IMR-90 (cell line): ENCODE data around the gene LRRC14B. TPM values are rescaled to one million over a fixed set of nuclear protein-coding genes. Genes with fewer than 3 reads are reported as not detected.

Source experiments
- ATAC-seq: fragments of 200-7000 bp; cut with Tn5 transposase; 2 replicates; pipeline ENCODE4 v1.9.1; 2020; ENCODE audit warnings: low read depth, mild to moderate bottlenecking, moderate library complexity
- BruUV-seq: library from RNA; stranded (reverse); fragments of 400-500 nt; replicated peaks from 2 replicates; lab custom pipeline; 2021; lab: Mats Ljungman, UMichigan
- CTCF ChIA-PET: fragments of 300-600 bp; formaldehyde crosslinking; extraction: SDS; loops from one replicate; lab custom pipeline; 2021; ENCODE audit warnings: antibody characterized with exemption; lab: Yijun Ruan, JAX
- POLR2A ChIA-PET: fragments of 300-600 bp; sonication (Branson Sonifier 250); formaldehyde crosslinking; loops from one replicate; lab custom pipeline; 2022; ENCODE audit warnings: antibody characterized with exemption; ENCODE audit not compliant: unreplicated experiment; lab: Charles Lee
- DNase-seq: peaks from one replicate; pipeline ENCODE4 v3.0.0; 2013
- H2AFZ ChIP-seq: replicated peaks from 2 replicates; pipeline ENCODE3; 2013; ENCODE audit warnings: low read length, mild to moderate bottlenecking; ENCODE audit not compliant: poor library complexity
- H2AK5ac ChIP-seq: 2 replicates; pipeline ENCODE4 v1.6.1; 2013; ENCODE audit warnings: low read depth, low read length, inconsistent platforms
- H2AK9ac ChIP-seq: replicated peaks from 2 replicates; pipeline ENCODE3; 2013; ENCODE audit warnings: mild to moderate bottlenecking, low read depth, low read length, moderate library complexity; ENCODE audit not compliant: poor library complexity
- H2BK120ac ChIP-seq: 2 replicates; pipeline ENCODE4 v1.6.1; 2013; ENCODE audit warnings: low read depth, low read length, inconsistent platforms
- H2BK15ac ChIP-seq: 3 replicates; pipeline ENCODE4 v1.6.1; 2013; ENCODE audit warnings: low read depth, low read length, inconsistent platforms
- H2BK20ac ChIP-seq: 2 replicates; pipeline ENCODE4 v1.6.1; 2013; ENCODE audit warnings: low read depth, mild to moderate bottlenecking, inconsistent platforms, low read length, moderate library complexity
- H2BK5ac ChIP-seq: 2 replicates; pipeline ENCODE4 v1.6.1; 2013; ENCODE audit warnings: mild to moderate bottlenecking, low read depth, low read length, inconsistent platforms; ENCODE audit not compliant: poor library complexity, severe bottlenecking
- H3K14ac ChIP-seq: replicated peaks from 2 replicates; pipeline ENCODE4 v1.6.1; 2013; ENCODE audit warnings: low read depth, low read length, inconsistent platforms
- H3K18ac ChIP-seq: 2 replicates; pipeline ENCODE4 v1.6.1; 2013; ENCODE audit warnings: low read depth, low read length, control low read depth
- H3K23ac ChIP-seq: 2 replicates; pipeline ENCODE4 v1.6.1; 2013; ENCODE audit warnings: low read depth, low read length, inconsistent platforms
- H3K27ac ChIP-seq: 2 replicates; pipeline ENCODE4 v1.5.1; 2013; ENCODE audit warnings: mild to moderate bottlenecking, control low read depth, low read length; ENCODE audit not compliant: insufficient read depth
- H3K27me3 ChIP-seq: 2 replicates; pipeline ENCODE4 v1.6.1; 2013; ENCODE audit warnings: low read length; ENCODE audit not compliant: control insufficient read depth, insufficient read depth
- H3K36me3 ChIP-seq: 2 replicates; pipeline ENCODE4 v1.6.1; 2013; ENCODE audit warnings: low read length, mixed read lengths; ENCODE audit not compliant: control insufficient read depth, insufficient read depth
- H3K4ac ChIP-seq: 2 replicates; pipeline ENCODE4 v1.6.1; 2013; ENCODE audit warnings: low read depth, low read length, inconsistent platforms
- H3K4me1 ChIP-seq: 2 replicates; pipeline ENCODE4 v1.6.1; 2013; ENCODE audit warnings: low read length, mixed read lengths; ENCODE audit not compliant: control insufficient read depth, insufficient read depth
- H3K4me2 ChIP-seq: 2 replicates; pipeline ENCODE4 v1.6.1; 2013; ENCODE audit warnings: low read depth, mild to moderate bottlenecking, control low read depth, low read length, moderate library complexity
- H3K4me3 ChIP-seq: 2 replicates; pipeline ENCODE4 v1.5.1; 2013; ENCODE audit warnings: low read depth, mild to moderate bottlenecking, control low read depth, low read length, moderate library complexity; ENCODE audit not compliant: insufficient read depth
- H3K56ac ChIP-seq: 2 replicates; pipeline ENCODE4 v1.6.1; 2013; ENCODE audit warnings: low read length, inconsistent platforms; ENCODE audit not compliant: insufficient read depth; ENCODE audit errors: extremely low read depth
- H3K79me1 ChIP-seq, 2 experiments: 2 replicates each; pipeline ENCODE4 v1.6.1; 2013; ENCODE audit warnings: low read length in 2 of 2, inconsistent platforms in 1 of 2, low read depth in 1 of 2
- H3K9ac ChIP-seq: 2 replicates; pipeline ENCODE4 v1.6.1; 2013; ENCODE audit warnings: low read depth, low read length, control low read depth
- H3K9me1 ChIP-seq: 2 replicates; pipeline ENCODE4 v1.6.1; 2013; ENCODE audit warnings: low read length, inconsistent platforms; ENCODE audit not compliant: insufficient read depth
- H3K9me3 ChIP-seq: 2 replicates; pipeline ENCODE4 v1.6.1; 2013; ENCODE audit warnings: low read length; ENCODE audit not compliant: control insufficient read depth, insufficient read depth
- H4K20me1 ChIP-seq: 2 replicates; pipeline ENCODE4 v1.6.1; 2013; ENCODE audit warnings: low read length, inconsistent platforms; ENCODE audit not compliant: insufficient read depth
- H4K5ac ChIP-seq: 2 replicates; pipeline ENCODE4 v1.6.1; 2013; ENCODE audit warnings: mild to moderate bottlenecking, low read depth, low read length, control low read depth
- H4K8ac ChIP-seq, 2 experiments: 2 replicates each; pipeline ENCODE4 v1.6.1; 2013; ENCODE audit warnings: low read depth in 2 of 2, low read length in 2 of 2, control low read depth in 1 of 2, inconsistent platforms in 1 of 2
- H4K91ac ChIP-seq: 2 replicates; pipeline ENCODE4 v1.6.1; 2013; ENCODE audit warnings: low read depth, low read length, inconsistent platforms; ENCODE audit not compliant: insufficient read depth
- BHLHE40 ChIP-seq: fragments of 150-350 bp; IDR thresholded peaks from 2 replicates; pipeline ENCODE4 v1.6.1; 2016; ENCODE audit warnings: mild to moderate bottlenecking, low read depth, low read length
- CEBPB ChIP-seq: IDR thresholded peaks from 2 replicates; pipeline ENCODE4 v1.6.1; 2012; ENCODE audit warnings: low read depth, low read length, improper control_type of control experiment
- CHD1 ChIP-seq: IDR thresholded peaks from 2 replicates; pipeline ENCODE4 v1.6.1; 2012; ENCODE audit warnings: low read depth, low read length, improper control_type of control experiment
- FOS ChIP-seq: fragments of 150-350 bp; IDR thresholded peaks from 2 replicates; pipeline ENCODE4 v1.6.1; 2016; ENCODE audit warnings: low read depth, low read length
- MAFK ChIP-seq: IDR thresholded peaks from 2 replicates; pipeline ENCODE4 v1.6.1; 2012; ENCODE audit warnings: low read depth, low read length, improper control_type of control experiment
- MAZ ChIP-seq: IDR thresholded peaks from 2 replicates; pipeline ENCODE4 v1.6.1; 2012; ENCODE audit warnings: low read depth, mild to moderate bottlenecking, low read length, improper control_type of control experiment, moderate library complexity, borderline replicate concordance
- MXI1 ChIP-seq: IDR thresholded peaks from 2 replicates; pipeline ENCODE4 v1.6.1; 2012; ENCODE audit warnings: low read depth, mild to moderate bottlenecking, low read length, moderate library complexity, borderline replicate concordance
- NFE2L2 ChIP-seq: fragments of 150-350 bp; IDR thresholded peaks from 2 replicates; pipeline ENCODE4 v1.6.1; 2016; ENCODE audit warnings: low read depth, mild to moderate bottlenecking, low read length
- POLR2A ChIP-seq: IDR thresholded peaks from 2 replicates; pipeline ENCODE4 v1.6.1; 2012; ENCODE audit warnings: mild to moderate bottlenecking, low read depth, low read length
- RCOR1 ChIP-seq: IDR thresholded peaks from 2 replicates; pipeline ENCODE4 v1.6.1; 2012; ENCODE audit warnings: mild to moderate bottlenecking, low read length, improper control_type of control experiment; ENCODE audit not compliant: insufficient replicate concordance
- SMC3 ChIP-seq: fragments of 150-350 bp; IDR thresholded peaks from 2 replicates; pipeline ENCODE4 v1.6.1; 2016; ENCODE audit warnings: low read depth, mild to moderate bottlenecking, antibody characterized with exemption, low read length, moderate library complexity
- USF2 ChIP-seq: fragments of 150-350 bp; IDR thresholded peaks from 2 replicates; pipeline ENCODE4 v1.6.1; 2017; ENCODE audit warnings: mild to moderate bottlenecking, antibody characterized with exemption, low read length, low read depth
- WGBS, 2 experiments: methylation state at CpG; one replicate each; pipeline versions ENCODE4 v1.1.5 to v1.1.7; 2013; ENCODE audit warnings: missing lambda C conversion rate in 2 of 2; ENCODE audit not compliant: insufficient read length in 1 of 2; ENCODE audit errors: extremely low coverage in 2 of 2; 5-methylcytosine and 5-hydroxymethylcytosine counted together
- dilution Hi-C: fragments of 300-500 bp; cut with HindIII; formaldehyde crosslinking; loops from one replicate; pipeline ENCODE4 v1.14.3; 2018; ENCODE audit warnings: low sequenced_read_pairs; ENCODE audit not compliant: unreplicated experiment
- in situ Hi-C: fragments of 300-500 bp; cut with MboI; formaldehyde crosslinking; loops from 3 replicates; pipeline ENCODE4 v1.14.3; 2019; ENCODE audit warnings: low sequenced_read_pairs, inconsistent platforms, mixed read lengths
- intact Hi-C: fragments of 100-400 bp; cut with micrococcal nuclease; formaldehyde crosslinking; loops from 2 replicates; pipeline ENCODE4 v1.10.0; 2022
- polyA plus RNA-seq, 3 experiments: library from polyadenylated mRNA; depleted of rRNA; stranded (reverse); fragments of >200 nt; gene quantifications; 2 replicates each; pipeline ENCODE4 v1.2.3, GENCODE V29; 2012; ENCODE audit warnings: low replicate concordance in 1 of 3
- total RNA-seq: library from RNA; depleted of rRNA; stranded (reverse); fragments of >200 nt; gene quantifications from 2 replicates; pipeline ENCODE4 v1.2.3, GENCODE V29; 2012
- TF ChIP-seq, protein P1 (sequence below): fragments of 150-350 bp; IDR thresholded peaks from 2 replicates; pipeline ENCODE4 v1.6.1; 2016; ENCODE audit warnings: low read depth, mild to moderate bottlenecking, low read length, moderate library complexity, borderline replicate concordance
- TF ChIP-seq, protein P2 (sequence below): conservative IDR thresholded peaks from 2 replicates; pipeline ENCODE4 v1.5.1; 2012; ENCODE audit warnings: mild to moderate bottlenecking, low read depth, low read length, improper control_type of control experiment

LRRC14B gene
- total and polyA plus RNA-seq, 2 of the 4 experiments (the other 2 are of a cell fraction), result not detected

DNA sequence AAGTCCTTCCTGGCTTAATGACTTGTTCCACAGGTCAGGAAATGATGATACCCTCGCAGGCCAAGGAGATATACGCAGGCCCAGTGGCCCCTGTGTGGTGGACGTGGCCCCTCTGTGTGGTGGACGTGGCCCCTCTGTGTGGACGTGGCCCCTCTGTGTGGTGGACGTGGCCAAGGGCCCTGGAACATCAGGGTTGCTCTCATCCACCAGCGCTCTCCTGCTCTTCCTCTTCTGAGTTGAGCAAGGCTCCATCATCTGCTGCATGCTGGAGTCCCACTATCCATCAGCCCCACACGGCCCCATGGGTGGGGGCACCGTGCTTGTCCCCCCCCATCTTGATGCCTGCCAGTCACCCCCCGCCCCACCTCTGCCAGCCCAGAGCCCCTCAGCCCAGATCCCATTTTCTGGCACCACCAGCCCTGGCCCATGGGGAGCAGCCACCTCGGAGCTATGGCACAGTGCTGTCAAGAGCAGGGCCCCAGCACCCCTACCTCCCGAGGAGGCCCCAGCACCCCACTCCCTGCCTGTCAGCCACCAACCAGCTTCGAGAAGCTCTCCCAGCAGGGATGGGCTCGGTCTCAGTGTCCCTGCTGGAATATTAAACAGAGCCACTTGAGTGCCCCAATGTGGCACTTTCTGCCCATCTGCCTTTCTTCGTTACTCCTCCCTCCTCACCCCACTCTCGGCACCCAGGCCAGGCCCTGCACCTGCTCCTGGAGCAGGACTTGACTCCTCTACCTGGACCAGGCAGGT, 8.1 kb downstream of the LRRC14B start:
- H2BK15ac ChIP-seq, result no peak overlapping the region
- CTCF ChIA-PET, result interaction anchor here (2.6 kb wide), 1 partner anchor 11 kb away, joined by 8 read pairs; no protein-coding TSS in a partner anchor
- POLR2A ChIA-PET, result no interaction called here
- dilution Hi-C loops, result no loop called here
- no peak overlapping the region for H3K14ac ChIP-seq
- H2BK5ac ChIP-seq, result no peak overlapping the region
- H2AFZ ChIP-seq, result no peak overlapping the region
- H4K8ac ChIP-seq, result no peak overlapping the region
- in situ Hi-C loops, result no loop called here
- ATAC-seq (no peak), DNase-seq (no peak)
- no TSS peak for BruUV-seq
- peaks cover 0 to 14% of the 10 kb centered on the region in 2 experiments; a peak in 2 of 4 replicates for H3K79me1 ChIP-seq
- H3K27me3 ChIP-seq, result no peaks in the 10 kb centered on the region; the same call in 1 of the 2 replicates
- H2AK9ac ChIP-seq, result no peak overlapping the region
- no peaks in the 10 kb centered on the region for H3K4me1 ChIP-seq
- no peak overlapping the region for H3K18ac ChIP-seq
- H3K9me3 ChIP-seq, result no peaks in the 10 kb centered on the region
- no peak overlapping the region for H4K91ac ChIP-seq
- peaks cover 2% of the 10 kb centered on the region; the same call in 1 of the 2 replicates for H3K9me1 ChIP-seq
- TF ChIP-seq, protein P1, sequence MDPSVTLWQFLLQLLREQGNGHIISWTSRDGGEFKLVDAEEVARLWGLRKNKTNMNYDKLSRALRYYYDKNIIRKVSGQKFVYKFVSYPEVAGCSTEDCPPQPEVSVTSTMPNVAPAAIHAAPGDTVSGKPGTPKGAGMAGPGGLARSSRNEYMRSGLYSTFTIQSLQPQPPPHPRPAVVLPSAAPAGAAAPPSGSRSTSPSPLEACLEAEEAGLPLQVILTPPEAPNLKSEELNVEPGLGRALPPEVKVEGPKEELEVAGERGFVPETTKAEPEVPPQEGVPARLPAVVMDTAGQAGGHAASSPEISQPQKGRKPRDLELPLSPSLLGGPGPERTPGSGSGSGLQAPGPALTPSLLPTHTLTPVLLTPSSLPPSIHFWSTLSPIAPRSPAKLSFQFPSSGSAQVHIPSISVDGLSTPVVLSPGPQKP, result no peak
- TF ChIP-seq CEBPB (no peak), MAFK (no peak), NFE2L2 (no peak), RCOR1 (no peak), MXI1 (no peak), BHLHE40 (no peak), POLR2A (no peak), CHD1 (no peak), SMC3 (no peak), FOS (no peak), MAZ (no peak), USF2 (no peak)
- TF ChIP-seq, protein P2, sequence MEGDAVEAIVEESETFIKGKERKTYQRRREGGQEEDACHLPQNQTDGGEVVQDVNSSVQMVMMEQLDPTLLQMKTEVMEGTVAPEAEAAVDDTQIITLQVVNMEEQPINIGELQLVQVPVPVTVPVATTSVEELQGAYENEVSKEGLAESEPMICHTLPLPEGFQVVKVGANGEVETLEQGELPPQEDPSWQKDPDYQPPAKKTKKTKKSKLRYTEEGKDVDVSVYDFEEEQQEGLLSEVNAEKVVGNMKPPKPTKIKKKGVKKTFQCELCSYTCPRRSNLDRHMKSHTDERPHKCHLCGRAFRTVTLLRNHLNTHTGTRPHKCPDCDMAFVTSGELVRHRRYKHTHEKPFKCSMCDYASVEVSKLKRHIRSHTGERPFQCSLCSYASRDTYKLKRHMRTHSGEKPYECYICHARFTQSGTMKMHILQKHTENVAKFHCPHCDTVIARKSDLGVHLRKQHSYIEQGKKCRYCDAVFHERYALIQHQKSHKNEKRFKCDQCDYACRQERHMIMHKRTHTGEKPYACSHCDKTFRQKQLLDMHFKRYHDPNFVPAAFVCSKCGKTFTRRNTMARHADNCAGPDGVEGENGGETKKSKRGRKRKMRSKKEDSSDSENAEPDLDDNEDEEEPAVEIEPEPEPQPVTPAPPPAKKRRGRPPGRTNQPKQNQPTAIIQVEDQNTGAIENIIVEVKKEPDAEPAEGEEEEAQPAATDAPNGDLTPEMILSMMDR, result no peak
- H4K20me1 ChIP-seq, result no peaks in the 10 kb centered on the region; the same call in none of the 2 replicates
- H2BK20ac ChIP-seq, result no peak overlapping the region
- intact Hi-C loops, result no loop called here
- peaks cover 13% of the 10 kb centered on the region for H3K36me3 ChIP-seq
- H4K5ac ChIP-seq, result no peak overlapping the region
- no peak overlapping the region for H3K23ac ChIP-seq
- H3K56ac ChIP-seq, result no peak overlapping the region
- no peak overlapping the region for H3K4me2 ChIP-seq
- H3K27ac ChIP-seq, result no peak overlapping the region
- H2AK5ac ChIP-seq, result no peak overlapping the region
- 77% methylated on average over 5 of the region's 16 CpGs; no CpG with 5 or more reads in 1 of the 2 experiments for WGBS, 2 experiments
- H3K9ac ChIP-seq, result no peak overlapping the region
- H2BK120ac ChIP-seq, result no peak overlapping the region
- no peak overlapping the region for H3K4me3 ChIP-seq
- H3K4ac ChIP-seq, result no peak overlapping the region
